Fibroblast of skin of right biceps (primary cell): ENCODE measurements around the gene CACNA1A.

ENCODE experiments used
- DNase-seq: peaks from one replicate; pipeline ENCODE4 v3.0.0-alpha.2; 2013

Gene CACNA1A

GRCh38 chr19:13356686-13357280 lies 149.5 kb downstream of the CACNA1A start:
- DNase-seq, result no peak

GRCh38 chr19:13356185-13356584 lies 150.1 kb downstream of the CACNA1A start:
- DNase-seq, result no peak

- no peak for DNase-seq
Observed at GRCh38 chr19:13355356-13355755, 150.9 kb downstream of the CACNA1A start.

GRCh38 chr19:13353625-13354024 lies 152.7 kb downstream of the CACNA1A start:
- DNase-seq, result no peak

GRCh38 chr19:13350759-13351158 lies 155.5 kb downstream of the CACNA1A start:
- no peak for DNase-seq

GRCh38 chr19:13350072-13350471 lies 156.2 kb downstream of the CACNA1A start:
- DNase-seq, result no peak

- DNase-seq, result no peak
Observed at GRCh38 chr19:13347367-13347766, 158.9 kb downstream of the CACNA1A start.

GRCh38 chr19:13343514-13343913 lies 162.8 kb downstream of the CACNA1A start:
- no peak for DNase-seq

- DNase-seq, result no peak
Observed at GRCh38 chr19:13342672-13343071, 163.6 kb downstream of the CACNA1A start.

- no peak for DNase-seq
Observed at GRCh38 chr19:13339869-13340268, 166.4 kb downstream of the CACNA1A start.

GRCh38 chr19:13337181-13337580 lies 169.1 kb downstream of the CACNA1A start:
- no peak for DNase-seq

GRCh38 chr19:13334801-13335481 lies 171.3 kb downstream of the CACNA1A start:
- no peak for DNase-seq

GRCh38 chr19:13330285-13330684 lies 176.0 kb downstream of the CACNA1A start:
- DNase-seq, result no peak

GRCh38 chr19:13329766-13330165 lies 176.5 kb downstream of the CACNA1A start:
- peak; percentile 8 for DNase-seq

GRCh38 chr19:13328241-13328640 lies 178.0 kb downstream of the CACNA1A start:
- DNase-seq, result no peak

GRCh38 chr19:13319526-13319925 lies 186.8 kb downstream of the CACNA1A start:
- no peak for DNase-seq

- no peak for DNase-seq
Observed at GRCh38 chr19:13318190-13318589, 188.1 kb downstream of the CACNA1A start.

- no peak for DNase-seq
Observed at GRCh38 chr19:13315495-13315894, 190.8 kb downstream of the CACNA1A start.

GRCh38 chr19:13314761-13315160 lies 191.5 kb downstream of the CACNA1A start:
- DNase-seq, result no peak

GRCh38 chr19:13313875-13314274 lies 192.4 kb downstream of the CACNA1A start:
- DNase-seq, result no peak

- no peak for DNase-seq
Observed at GRCh38 chr19:13309864-13310263, 196.4 kb downstream of the CACNA1A start.

GRCh38 chr19:13303381-13304129 lies 202.7 kb downstream of the CACNA1A start:
- no peak for DNase-seq

- no peak for DNase-seq
Observed at GRCh38 chr19:13302526-13303270, 203.6 kb downstream of the CACNA1A start.
